Medulla oblongata (tissue), 1 donor: ENCODE data around the gene PLA2G6.

ENCODE experiments used
- DNase-seq: peaks from one replicate; pipeline ENCODE4 v3.0.0-alpha.2; 2015; ENCODE audit errors: extremely low spot score

The PLA2G6 gene

GRCh38 chr22:38071421-38072321 lies 110.0 kb downstream of the PLA2G6 start:
- no peak for DNase-seq

- DNase-seq: no peak
These were observed 111.2 kb downstream of the PLA2G6 start for GRCh38 chr22:38070250-38070921.

- peak; percentile 82 for DNase-seq
These were observed 112.0 kb downstream of the PLA2G6 start for GRCh38 chr22:38069372-38070249.

- no peak for DNase-seq
These were observed 112.8 kb downstream of the PLA2G6 start for GRCh38 chr22:38068641-38069371.

- no peak for DNase-seq
These were observed 113.8 kb downstream of the PLA2G6 start for GRCh38 chr22:38067761-38068360.

GRCh38 chr22:38067028-38067415 lies 114.6 kb downstream of the PLA2G6 start:
- DNase-seq: no peak

- DNase-seq: no peak
These were observed 115.1 kb downstream of the PLA2G6 start for GRCh38 chr22:38066381-38067027.

- DNase-seq: no peak
These were observed 116.1 kb downstream of the PLA2G6 start for GRCh38 chr22:38065539-38065938.

GRCh38 chr22:38062791-38063190 lies 118.8 kb downstream of the PLA2G6 start:
- peak; percentile 80 for DNase-seq
